Measurements from ENCODE around the gene PRKAA2.

GRCh38 chr1:56634981-56635380 lies 10.1 kb upstream of the PRKAA2 start:
- TF ChIP-seq REST (IDR thresholded peaks at IDR 0.05; ENCODE audit: insufficient read depth in 1 of 2, low read depth in 2 of 2, low read length in 2 of 2) (no peak), FOXP2 (optimal IDR thresholded peaks at IDR 0.05; ENCODE audit: borderline replicate concordance, extremely low read depth, extremely low read length, insufficient read depth) (no peak), POLR2AphosphoS5 (IDR thresholded peaks at IDR 0.05; ENCODE audit: low read depth, low read length) (no peak), SIN3A (IDR thresholded peaks at IDR 0.05; ENCODE audit: borderline replicate concordance, insufficient read depth, low read length) (no peak), TAF1 (IDR thresholded peaks at IDR 0.05; ENCODE audit: borderline replicate concordance, insufficient read depth, low read length) (no peak)

All from PFSK-1 (cell line).